SK-N-DZ (cell line): Measurements from ENCODE around the gene EFTUD2. TPM values are rescaled to one million over a fixed set of nuclear protein-coding genes. Genes with fewer than 3 reads are reported as not detected.
A peak's percentile ranks its signal among the peaks of the same experiment; 100 is the strongest.
"Not testable (repeated sequence)": the region's sequence is repeated elsewhere in the genome, so short reads cannot be mapped to it uniquely, and the experiment has no call there.

ENCODE experiments used
- DNase-seq: peaks from one replicate; pipeline ENCODE4 v3.0.0-alpha.2; 2015; ENCODE audit warnings: low spot score
- polyA plus RNA-seq, 2 experiments: library from polyadenylated mRNA; depleted of rRNA; stranded (reverse); fragments of >200 nt; gene quantifications; 2 replicates each; pipeline ENCODE4 v1.2.3, GENCODE V29; 2014

EFTUD2 gene
- 136 and 147 TPM in 2 replicates for polyA plus RNA-seq (2014; cell fraction: cytosol; rRNA removed)
- 120 and 204 TPM in 2 replicates for polyA plus RNA-seq (2014; cell fraction: nucleus; rRNA removed)

DNA sequence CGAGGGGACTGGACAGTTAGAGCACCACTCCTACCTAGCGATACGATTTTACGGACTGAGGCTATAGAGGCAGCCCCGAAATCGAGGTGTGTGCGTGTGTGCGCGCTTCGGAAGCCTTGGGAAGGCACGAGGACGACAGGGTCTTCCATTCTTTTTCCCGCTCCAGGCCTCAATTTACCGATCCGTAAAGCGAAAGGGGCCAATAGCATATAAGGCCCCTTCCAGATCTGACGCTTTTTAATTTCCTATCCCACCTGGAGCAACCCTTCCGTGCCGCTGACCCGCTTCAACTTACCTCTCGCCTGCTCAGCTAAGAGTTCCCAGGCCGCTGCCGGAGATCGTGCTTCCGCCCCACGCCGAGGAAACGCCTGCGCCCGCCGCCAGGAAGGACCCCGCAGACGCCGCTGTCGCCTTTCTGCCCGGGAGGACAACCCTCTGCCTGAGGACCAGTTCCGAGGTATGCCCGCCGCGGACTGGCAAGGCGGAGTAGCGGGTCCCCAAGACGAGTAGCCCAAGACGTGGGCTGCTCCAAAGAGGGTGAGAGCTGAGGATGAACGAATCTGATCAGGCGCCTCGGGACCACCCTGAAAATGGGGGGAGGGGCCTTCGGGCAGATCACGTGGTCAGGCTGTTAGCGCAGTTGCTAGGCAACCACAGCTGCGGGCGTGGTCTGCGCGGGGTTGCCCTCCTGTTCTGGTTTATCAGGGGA, at the start of gene EFTUD2:
Gene EFTUD2 (minus strand): TSS at position 372 of the 709 bp plus-strand sequence. CDS start 4,924 bp downstream, outside the sequence.
- peak; percentile 92 for DNase-seq

DNA sequence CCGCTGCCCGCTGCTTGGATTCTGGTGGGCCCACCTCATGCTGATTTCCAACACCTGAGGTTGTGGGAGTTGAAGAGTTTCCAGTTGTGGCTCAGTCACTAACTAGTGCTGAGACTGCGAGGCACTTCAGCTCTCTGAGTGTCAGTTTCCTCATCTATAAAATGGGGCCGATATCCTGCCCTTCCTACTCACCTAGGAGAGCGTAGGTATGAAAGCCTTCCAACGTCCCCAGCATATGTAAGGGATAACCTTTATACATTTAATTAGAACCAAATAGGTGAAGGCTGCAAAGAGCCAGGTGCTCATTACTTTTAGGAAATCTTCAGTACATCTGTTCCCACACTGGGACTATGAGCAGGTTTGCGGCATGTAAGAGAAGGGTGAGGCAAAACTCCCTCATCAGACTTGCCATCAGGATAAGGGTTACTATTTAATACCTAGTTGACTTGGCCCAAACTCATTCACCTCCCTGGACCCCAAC, 49.1 kb upstream of the EFTUD2 start:
- no peak for DNase-seq

DNA sequence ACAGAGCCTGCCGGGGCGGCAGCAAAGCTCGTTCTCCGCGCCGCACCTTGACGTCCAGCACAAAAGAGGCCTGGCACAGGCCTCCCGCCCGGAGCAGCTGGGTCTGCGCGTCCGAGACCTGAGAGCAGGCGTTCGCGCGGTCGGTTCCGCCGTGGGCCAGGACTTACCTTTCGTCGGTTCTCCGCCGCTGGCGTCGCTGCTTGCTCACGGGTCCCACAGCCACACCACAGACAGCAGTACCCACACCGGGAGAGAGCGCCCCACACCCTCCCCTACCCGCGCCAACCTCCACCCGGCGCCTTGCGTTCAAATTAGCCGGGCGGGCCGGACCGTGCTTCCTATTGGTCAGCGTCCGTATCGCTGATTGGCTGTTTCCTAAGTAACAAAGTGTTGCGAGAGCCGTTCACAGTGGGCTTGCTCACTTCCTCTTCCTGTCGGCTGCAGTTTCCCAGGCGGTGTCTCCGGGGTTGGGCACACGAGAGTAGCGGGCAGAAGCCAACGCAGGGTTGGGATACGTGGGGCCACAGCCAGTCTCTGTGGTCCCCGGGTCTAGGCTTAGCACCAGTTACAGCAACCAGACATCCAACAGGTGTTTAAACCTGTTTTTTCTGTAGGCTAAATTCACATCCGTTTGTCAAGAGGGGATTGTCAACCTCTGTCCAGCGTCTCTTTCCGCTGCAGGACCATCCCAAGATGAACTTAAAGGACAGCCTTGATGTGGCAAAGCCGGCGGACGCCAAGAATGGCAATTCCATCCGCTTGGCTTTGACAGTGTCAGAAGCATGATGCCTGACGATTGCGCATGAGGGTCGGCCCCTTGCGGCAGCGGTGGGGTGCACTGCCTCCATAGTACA, 48.4 kb upstream of the EFTUD2 start, which contains the start of gene KIF18B:
Gene KIF18B (minus strand): TSS at position 313 of the 854 bp plus-strand sequence. CDS start 11,429 bp downstream, outside the sequence.
- peak; percentile 99 for DNase-seq

DNA sequence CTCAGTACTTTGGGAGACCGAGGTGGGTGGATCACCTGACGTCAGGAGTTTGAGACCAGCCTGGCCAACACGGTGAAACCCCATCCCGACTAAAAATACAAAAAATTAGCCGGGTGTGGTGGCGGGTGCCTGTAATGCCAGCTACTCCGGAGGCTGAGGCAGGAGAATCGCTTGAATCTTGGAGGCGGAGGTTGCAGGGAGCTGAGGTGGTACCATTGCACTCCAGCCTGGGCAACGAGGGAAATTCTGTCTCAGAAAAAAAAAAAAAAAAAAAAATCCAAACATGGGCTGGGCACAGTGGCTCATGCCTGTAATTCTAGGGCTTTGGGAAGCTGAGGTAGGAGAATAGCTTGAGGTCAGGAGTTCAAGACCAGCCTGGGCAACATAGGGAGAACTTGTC, 46.4 kb upstream of the EFTUD2 start:
- not testable (repeated sequence) for DNase-seq

DNA sequence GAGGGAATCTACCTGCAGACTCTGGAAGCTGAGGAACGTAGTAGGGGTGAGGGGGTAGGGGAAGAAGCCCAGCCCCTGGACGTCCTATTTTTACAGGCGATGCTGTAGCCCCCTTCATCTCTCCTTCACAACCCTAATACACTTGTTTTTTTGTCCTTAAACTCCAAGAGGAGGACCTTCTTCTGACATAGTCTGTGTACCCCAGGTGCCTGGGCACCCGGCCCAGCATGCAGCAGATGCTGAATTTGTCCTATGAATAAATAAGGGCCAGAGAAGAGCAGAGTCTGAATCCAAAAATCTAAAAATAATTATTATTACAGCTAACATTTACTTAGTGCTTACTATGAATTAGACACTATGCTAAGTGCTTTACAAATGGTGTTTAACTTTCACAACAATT, 43.2 kb upstream of the EFTUD2 start:
- DNase-seq = no peak

DNA sequence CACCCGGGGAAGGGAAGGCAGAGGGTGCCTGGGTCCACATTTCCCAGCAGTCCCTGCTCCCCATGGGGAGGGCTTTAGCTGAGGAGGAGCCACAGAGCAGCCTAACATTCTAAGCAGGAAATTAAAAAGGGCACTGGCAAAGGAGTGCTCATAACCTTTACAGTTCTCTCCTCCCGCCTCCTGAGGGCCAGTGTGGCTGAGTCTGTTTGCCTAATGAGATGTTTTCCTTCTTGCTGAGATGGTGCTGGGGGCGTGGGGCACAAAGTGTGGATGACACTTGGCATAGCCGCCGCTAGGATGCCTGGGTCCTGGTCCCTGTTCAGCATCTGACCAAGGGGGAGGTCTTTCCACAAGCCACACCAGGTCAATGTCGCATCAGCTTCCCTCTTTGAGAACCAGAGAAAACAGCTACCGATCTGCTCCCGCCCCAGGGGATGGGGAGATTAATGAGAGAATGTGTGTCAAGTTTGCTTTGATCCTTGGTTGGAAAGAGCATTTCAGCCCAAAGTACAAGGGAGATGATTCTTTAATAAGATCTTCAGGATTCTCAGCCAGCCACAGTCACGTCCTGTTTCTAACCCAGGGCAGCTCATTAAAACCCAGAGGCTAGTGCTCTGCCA, 42.6 kb upstream of the EFTUD2 start:
- DNase-seq = no peak

DNA sequence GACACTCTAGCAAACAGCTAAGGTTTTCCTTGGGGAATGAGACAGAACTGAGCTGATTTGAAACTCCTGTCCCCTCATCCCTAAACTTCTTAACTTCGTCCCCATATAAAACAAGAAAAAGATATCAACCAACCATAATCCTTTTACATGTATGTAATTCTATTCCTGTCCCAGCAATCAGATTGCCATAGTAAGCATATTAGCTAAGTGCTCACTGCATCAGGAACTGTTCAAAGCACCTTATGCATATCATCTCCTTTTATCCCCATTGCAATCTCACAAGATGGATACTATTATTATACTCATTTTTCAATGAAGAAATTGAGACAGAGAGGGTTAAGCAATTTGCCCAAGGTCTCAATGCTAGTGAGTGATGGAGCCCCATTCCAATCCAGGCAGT, 41.5 kb upstream of the EFTUD2 start:
- no peak for DNase-seq

DNA sequence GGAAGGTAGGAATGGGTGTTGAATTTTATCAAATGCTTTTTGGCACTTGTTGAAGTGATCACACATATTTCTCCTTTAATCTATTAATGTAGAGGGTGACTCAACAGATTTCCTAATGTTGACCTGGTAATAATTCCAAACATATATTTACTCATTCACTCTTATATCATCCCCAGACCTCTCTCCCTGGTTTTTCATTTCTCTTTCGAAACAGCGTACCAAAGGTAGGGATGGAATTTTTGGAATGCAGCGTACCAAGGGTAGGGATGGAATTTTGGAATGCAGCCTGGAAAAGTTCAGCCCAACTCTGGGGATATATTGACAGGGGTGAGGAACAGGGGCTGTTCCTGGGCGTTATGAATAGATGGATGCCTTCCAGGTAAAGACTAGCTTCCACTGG, 41.1 kb upstream of the EFTUD2 start:
- DNase-seq = no peak

DNA sequence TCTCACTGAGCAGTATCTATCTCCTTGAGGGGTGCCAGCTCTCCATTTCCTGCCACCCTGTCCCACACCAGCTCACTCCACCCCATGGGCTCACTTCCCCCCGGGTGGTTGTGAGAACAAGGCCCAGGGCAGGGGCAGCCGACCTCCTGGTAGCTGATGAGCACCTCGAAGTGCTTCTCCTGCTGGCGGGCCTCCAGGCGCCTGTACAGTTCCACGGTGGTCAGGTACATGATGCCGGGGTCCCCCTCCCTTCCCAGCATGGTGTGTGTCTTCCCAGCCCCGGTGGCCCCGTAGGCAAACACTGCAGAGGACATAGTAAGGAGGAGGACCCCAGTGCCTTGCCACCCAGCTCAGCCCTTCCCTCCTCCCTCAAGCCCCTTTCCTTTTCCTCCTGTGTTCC, 35.9 kb upstream of the EFTUD2 start:
- DNase-seq = no peak

DNA sequence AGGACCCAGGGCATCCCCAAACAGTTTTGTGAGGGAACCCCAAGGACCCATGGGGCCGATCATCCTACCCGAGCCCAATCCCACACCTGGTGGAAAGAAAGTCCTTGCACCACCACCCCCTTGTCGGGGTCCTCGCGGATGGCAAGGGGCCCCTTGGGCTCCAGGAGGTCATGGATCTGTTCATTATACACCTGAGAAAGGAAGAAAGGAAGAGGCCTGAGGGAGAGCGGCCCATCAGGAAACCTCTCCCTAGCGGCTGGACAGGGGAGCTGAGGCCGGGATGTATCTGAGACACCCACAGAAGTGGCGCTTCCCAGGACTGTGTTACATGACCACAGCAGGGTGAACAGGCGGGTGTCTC, 35.5 kb upstream of the EFTUD2 start:
- no peak for DNase-seq

DNA sequence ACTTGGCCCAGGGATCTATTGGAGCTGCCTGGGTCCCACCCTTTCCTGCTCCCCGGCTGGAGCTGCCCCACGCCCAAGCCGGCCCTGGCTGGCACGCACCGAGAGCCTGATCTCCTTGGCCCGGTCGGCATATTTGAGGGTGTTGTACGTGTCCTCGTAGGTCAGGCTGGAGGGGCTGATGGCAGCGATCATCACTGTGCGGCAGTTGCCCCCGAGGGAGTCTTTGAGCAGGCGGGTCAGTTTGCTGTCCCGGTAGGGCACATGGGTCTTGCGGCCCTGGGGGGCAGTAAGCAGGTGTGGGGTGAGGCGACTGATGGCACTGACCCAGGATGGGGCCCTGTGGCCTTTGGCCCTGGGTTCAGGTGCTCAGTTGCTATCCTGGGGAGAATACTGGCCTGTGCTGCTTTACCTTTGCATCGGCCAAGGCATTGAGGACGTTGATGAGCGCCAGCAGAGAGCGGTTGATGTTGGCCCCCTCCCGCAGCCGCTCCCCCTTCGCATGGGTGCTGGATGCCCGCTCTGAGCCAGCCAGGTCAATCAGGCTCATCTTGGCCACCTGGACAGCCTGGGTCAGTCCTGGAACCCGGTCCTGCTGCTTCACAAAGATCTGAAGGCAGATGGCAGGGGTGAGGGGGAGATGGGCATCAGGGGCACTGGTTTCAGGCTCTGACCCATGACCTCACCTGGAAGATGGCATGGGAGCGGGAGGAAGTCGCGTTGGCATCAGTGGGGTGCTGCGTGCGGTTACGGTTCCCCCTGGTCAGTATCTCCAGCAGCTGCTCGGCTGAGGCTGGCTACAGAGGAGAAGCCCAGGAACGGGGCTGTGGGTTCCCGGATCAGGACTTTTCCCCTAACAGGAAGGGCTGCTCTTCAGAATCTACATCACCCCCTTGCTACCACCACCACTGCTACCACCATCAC, 34.8 kb upstream of the EFTUD2 start:
- DNase-seq = no peak

DNA sequence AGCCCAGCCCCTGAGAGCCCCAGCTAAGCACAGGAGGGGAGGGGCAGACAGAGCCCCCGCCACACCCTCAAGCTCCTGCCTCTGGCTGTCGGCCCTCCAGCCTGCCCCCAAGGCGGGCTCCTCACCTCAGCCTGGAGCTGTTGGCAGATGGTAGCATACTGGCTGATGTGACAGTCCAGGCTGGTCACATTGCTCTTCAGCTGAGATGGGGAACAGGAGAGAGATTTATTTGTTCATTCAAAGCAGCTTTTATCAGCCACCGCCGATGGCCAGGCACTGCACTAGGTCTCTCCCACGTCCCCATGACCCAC, 33.5 kb upstream of the EFTUD2 start:
- no peak for DNase-seq

DNA sequence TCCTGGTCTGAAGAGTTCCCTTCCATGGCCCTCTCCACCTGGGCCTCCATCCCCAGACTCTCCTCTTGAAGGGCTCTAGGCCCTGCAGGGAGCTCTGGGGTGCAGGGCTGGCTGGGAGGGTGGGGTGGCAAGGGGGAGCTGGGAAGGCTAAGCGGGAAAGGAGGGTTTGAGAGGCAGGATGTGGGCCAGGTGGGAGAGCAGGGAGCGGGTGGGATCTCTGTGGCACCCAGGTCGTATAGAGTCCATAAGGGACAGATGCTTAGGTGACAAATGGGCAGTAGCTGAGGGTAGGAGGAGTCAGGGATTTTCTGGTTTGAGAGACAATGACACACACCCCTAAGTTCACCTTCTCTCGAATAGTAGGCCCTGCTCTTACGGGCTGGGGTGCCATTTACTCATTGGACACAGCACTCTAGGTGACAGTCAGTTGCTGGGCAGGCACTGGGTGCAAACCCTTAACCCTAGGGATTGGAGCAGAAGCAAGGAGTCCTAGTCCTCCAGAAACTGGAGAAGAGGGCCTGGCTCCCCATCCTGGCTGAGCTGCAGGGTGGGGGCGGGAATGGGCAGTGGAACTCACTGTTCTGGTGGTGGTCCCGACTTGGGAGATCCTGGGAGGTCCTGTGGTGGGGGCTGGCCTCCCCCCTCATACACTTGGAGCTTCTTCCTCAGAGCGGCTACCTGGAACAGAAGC, 33.0 kb upstream of the EFTUD2 start:
- DNase-seq = no peak

DNA sequence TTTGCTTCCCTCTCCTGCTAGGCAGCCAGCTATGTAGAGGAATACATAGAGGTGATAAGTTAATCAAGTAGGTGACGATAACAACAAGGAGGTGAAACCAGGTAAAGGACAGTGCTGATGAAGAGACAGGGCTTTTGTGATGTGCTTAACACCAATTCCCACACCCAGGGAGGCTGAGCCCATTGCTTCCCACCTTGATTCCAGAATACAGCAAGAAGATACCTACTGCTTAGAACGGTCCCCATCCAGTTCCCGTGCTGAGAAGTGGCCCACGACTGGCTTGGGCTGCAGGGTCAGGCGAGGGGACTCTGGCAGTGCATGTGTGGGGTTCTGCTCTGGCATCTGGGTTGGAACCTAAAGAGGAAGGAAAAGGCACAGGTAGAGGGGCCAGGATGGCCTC, 32.1 kb upstream of the EFTUD2 start:
- no peak for DNase-seq

DNA sequence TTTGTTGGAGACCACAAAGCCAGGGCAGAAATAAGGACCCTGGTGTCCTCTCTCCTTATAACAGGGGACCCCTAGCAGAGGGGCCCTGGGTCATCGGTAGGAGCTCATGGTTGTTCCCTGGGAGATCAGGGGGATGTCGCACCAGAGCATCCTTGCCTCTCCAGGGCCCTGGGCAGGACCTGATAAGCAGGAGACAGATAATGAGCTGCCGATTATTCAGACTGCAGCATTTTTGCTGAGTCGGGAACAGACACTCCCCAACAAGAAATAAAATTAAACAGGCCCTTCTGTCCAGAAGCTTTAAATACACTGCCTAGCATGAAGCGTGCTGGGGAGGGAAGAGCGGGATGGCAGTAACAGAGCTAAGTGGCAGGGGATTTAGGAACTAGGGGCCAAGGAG, 31.4 kb upstream of the EFTUD2 start:
- no peak for DNase-seq

DNA sequence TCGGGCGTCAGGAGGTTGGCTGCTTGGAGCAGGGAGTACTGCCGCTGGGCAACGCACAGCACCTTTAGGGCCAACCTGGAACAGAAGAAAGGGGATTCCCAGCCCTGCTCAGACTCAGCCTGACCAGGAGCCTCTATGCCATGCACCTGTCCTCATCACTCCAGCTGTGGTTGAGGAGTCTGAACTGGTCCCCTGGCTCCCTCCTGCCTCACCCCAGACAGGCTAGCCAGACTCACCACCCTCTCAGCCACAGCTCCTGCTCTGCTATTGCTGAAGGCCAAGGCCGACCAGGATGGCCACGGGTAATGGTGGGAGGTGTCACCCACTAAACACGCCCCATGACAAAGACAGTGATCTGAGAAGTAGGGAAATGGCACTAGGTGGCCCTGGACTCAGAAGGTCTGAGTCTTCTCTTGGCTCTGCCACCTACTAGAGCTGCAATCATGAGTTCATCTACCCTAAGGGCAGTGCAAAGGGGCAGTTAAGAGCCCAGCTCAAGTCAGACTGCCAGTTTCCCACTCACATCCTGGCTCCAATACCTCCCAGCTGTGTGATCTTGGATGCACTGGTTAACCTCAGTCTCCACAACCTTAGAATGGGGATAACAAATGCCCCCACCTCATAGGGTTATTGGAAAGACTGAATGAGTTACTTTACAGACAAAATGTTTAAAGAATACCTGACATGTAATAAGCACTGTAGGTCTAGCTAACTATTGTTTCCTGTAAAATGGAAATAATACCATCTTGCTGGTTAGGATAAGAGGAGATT, 29.9 kb upstream of the EFTUD2 start:
- no peak for DNase-seq

DNA sequence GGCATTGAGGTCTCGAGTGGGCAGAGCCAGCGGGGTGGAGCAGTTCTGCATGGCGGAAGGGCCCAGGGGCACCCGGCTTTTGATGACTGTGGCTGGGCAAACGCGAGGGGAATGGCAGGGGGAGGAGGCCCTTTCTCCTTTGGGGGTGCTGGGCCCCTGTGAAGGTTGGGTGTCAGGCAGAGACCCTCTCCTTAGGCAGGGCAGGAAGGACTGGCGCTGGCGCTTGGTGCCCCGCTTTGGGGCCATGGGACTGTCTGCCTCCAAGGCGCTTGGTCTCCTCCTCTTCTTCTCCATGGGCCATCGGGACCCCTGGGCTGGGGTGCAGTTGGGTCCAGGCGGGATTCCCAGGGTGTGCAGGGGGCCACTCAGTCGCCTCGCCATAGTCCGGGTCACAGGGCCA, 28.9 kb upstream of the EFTUD2 start:
- DNase-seq = no peak

DNA sequence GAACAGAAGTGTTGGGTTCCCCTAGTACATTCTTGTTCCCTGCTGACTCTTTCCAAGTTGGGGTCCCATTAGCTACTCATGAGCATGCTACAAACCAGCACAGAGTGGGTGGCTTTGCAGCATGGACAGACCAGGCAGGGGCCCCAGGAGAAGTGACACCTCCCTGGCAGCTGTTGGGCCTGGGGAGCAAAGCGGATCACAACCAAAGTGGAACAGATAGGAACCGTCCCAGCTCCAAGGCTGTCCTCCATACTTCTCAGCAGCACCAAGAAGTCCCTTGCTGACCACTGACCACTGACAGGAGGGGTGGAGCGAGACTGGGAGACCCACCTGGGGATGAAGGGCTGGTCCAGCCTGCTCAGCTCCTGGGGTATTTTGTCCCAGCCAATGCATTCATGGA, 28.5 kb upstream of the EFTUD2 start:
- DNase-seq = no peak

DNA sequence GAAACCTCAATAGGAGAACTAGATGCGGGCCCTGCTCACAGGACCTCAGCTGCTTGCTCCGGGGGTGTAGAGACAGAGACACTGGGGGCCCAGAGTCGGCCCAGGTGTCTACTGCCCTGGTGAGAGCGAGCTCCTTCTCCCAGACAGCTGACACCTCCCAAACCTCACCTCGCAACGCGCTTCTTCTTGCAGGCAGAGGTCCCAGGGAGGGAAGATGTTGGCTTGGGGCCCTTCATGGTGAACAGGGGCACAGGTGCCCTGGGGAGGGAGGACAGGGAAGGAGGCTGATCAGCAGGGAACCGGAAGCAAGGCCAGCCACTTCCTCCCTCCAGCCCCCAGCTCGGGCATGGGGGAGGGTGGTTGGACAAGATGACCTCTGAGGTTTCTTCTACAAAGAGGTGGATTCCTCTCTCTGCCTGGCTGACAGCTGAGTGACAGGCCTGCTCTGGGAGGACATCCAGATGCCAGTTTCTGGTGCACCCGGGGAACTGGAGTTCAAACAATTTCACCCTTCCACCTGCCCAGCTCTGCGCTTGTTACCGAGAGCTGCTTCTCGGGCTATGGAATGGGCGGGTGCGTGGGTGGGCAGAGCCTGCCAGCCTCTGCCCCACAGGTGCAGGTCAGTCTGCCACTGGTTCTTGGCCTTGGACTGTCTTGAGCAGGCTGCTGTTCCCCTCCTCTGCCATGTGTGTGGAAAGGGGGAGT, 27.7 kb upstream of the EFTUD2 start:
- no peak for DNase-seq
